ENCODE measurements around the gene SLC25A2. TPM values are rescaled to one million over a fixed set of nuclear protein-coding genes. Genes with fewer than 3 reads are reported as not detected.
A peak's percentile ranks its signal among the peaks of the same experiment; 100 is the strongest.

SLC25A2 gene
- total RNA-seq, 2 experiments from 2014 or later, result 0.22 TPM; not detected in 1

DNA sequence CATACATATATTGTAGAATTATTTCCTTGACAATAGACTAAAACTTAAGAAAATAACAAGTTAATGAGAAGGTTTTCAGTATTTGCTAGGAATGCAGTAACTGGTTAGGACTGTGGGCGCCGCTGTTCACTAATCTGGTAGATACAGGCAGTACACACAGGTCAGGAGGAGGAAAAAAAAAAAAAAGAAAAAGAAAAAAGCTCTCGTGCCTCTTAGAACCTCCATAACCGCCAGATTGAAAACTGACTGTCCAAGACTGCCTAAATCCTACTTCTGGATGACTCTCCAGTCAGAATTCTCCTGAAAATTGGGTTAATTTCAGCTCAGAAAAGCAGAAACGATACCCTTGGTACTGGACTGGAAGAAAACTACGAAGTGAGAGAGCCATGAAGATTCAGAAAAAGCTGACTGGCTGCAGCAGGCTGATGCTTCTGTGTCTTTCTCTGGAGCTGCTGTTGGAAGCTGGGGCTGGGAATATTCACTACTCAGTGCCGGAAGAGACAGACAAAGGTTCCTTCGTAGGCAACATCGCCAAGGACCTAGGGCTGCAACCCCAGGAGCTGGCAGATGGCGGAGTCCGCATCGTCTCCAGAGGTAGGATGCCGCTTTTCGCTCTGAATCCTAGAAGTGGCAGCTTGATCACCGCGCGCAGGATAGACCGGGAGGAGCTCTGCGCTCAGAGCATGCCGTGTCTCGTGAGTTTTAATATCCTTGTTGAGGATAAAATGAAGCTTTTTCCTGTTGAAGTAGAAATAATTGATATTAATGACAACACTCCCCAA lies 26.6 kb upstream of the SLC25A2 start, which contains the start of gene PCDHGA1:
Gene PCDHGA1 (plus strand): TSS at position 216 of the 782 bp plus-strand sequence.
- Mint-ChIP-seq H3K36me3 (ENCODE audit: low read depth) (peaks cover 46% of the 10 kb centered on the region), H3K4me3 (peak within 1 kb of the TSS; percentile 62), H3K4me1 (ENCODE audit: low read depth) (peaks cover 11% of the 10 kb centered on the region), H3K27me3 (peaks cover 92% of the 10 kb centered on the region), H3K27ac (no peak within 1 kb of the TSS), H3K9me3 (peaks cover 14% of the 10 kb centered on the region)
- peak within 1 kb of the TSS; percentile 28 for H3K4me3 ChIP-seq (ENCODE audit: low read length)
- peaks cover 50 to 52% of the 10 kb centered on the region in 2 experiments for H3K27me3 ChIP-seq (ENCODE audit: control insufficient read depth in 1 of 2, insufficient read depth in 2 of 2, low read length in 2 of 2)
- intact Hi-C loops (cut with DNase I, micrococcal nuclease), result no loop called here
- peak; percentile 60 for ATAC-seq (ENCODE audit: poor library complexity)
- peaks cover 45 to 50% of the 10 kb centered on the region in 2 experiments for H3K9me3 ChIP-seq (ENCODE audit: control insufficient read depth in 1 of 2, insufficient read depth in 1 of 2, low read length in 2 of 2)
- peak in 7 of 14 experiments; percentile 13 to 53 (median 31) for DNase-seq
- TF ChIP-seq CTCF (IDR thresholded peaks at IDR 0.05), result no peak
- H3K36me3 ChIP-seq (ENCODE audit: insufficient read depth, low read length), result no peaks in the 10 kb centered on the region
- ChIA-PET POLR2A (interaction anchor here (1.8 kb wide), 1 partner anchor 10 kb away, joined by 18 read pairs; the partner anchor contains the start of gene TAF7), CTCF (interaction anchor here (0.5 to 8.1 kb wide), 9 partner anchors 8 to 577 kb away, joined by 3 to 40 read pairs (median 3); partner anchors contain the start of genes PCDHGA2, PCDHGB1, PCDHGB5 and TAF7)
- H3K4me1 ChIP-seq (ENCODE audit: insufficient read depth, low read length), result peaks cover 6% of the 10 kb centered on the region
- no peak within 1 kb of the TSS for H3K27ac ChIP-seq (ENCODE audit: low read depth in 1 of 2, low read length in 2 of 2)

GRCh38 chr5:141328231-141328630 lies 24.4 kb upstream of the SLC25A2 start:
- Mint-ChIP-seq H3K9me3 (peaks cover 6% of the 10 kb centered on the region), H3K4me3 (no peak overlapping the region), H3K27me3 (peaks cover 69% of the 10 kb centered on the region), H3K4me1 (ENCODE audit: low read depth) (peaks cover 11% of the 10 kb centered on the region), H3K27ac (no peak overlapping the region), H3K36me3 (ENCODE audit: low read depth) (peaks cover 46% of the 10 kb centered on the region)
- intact Hi-C loops (cut with DNase I, micrococcal nuclease), result loop anchor here (10.0 kb wide), 3 partner anchors 87 to 767 kb away; partner anchors contain the start of genes PCDHGA10 (in 1 of the 2) and PCDHGB7 (in 1 of the 2)
- Histone ChIP-seq H3K27me3 (ENCODE audit: control insufficient read depth in 1 of 2, insufficient read depth in 2 of 2, low read length in 2 of 2) (peaks cover 34 to 41% of the 10 kb centered on the region in 2 experiments), H3K9me3 (ENCODE audit: control insufficient read depth in 1 of 2, insufficient read depth in 1 of 2, low read length in 2 of 2) (peaks cover 43 to 44% of the 10 kb centered on the region in 2 experiments), H3K36me3 (ENCODE audit: insufficient read depth, low read length) (no peaks in the 10 kb centered on the region), H3K4me3 (ENCODE audit: low read length) (no peak overlapping the region), H3K27ac (ENCODE audit: low read depth in 1 of 2, low read length in 2 of 2) (no peak overlapping the region), H3K4me1 (ENCODE audit: insufficient read depth, low read length) (peaks cover 6% of the 10 kb centered on the region)
- ChIA-PET CTCF (interaction anchor here (8.1 kb wide), 1 partner anchor 236 kb away, joined by 40 read pairs; no protein-coding TSS in a partner anchor), POLR2A (interaction anchor here (1.0 kb wide), 1 partner anchor 8 kb away, joined by 5 read pairs; the partner anchor contains the start of gene TAF7)
- ATAC-seq (ENCODE audit: poor library complexity), result no peak
- no peak for TF ChIP-seq CTCF (IDR thresholded peaks at IDR 0.05)
- no peak for DNase-seq

DNA sequence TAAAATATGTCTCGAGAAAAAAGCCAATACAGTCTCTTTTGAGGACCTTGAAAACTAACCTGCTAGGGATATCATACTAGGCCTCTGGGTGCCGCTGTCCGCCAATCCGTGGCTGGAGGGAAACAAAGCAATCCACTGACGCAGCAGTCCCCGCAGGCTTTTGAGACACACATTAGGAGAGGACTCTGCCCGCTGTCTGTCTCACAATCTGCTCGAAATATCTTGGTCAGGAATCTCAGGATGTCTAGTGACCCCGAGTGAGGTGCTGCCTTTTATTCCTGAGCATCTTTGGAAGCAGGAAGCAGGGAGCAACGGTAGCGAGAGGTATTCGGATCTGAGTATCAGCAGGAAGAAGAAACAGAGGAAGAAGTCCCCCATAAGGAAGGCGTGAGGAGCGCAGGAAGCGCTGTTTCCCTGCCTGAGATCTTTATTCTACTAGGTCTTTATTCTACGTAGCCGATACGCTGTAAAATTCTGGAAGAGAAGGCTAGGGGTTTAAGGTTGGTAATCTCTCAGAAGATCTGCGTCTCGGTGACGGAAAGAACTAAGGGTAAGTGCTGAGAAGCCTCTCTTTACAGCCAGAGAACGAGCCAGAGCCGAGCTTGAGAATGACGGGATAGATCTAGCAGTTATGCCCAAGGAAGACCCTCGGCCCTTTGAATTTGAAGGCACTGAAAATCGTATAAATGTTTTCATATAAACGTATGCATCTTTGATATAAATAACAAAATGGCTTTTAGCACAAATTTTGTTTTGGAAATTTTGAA lies 22.4 kb upstream of the SLC25A2 start:
- Mint-ChIP-seq H3K4me3 (peak overlapping the region; percentile 92), H3K36me3 (ENCODE audit: low read depth) (peaks cover 53% of the 10 kb centered on the region), H3K27ac (peak overlapping the region; percentile 74), H3K27me3 (peaks cover 53% of the 10 kb centered on the region), H3K9me3 (peaks cover 8% of the 10 kb centered on the region), H3K4me1 (ENCODE audit: low read depth) (peaks cover 11% of the 10 kb centered on the region)
- POLR2A ChIA-PET, result interaction anchor here (1.4 to 1.6 kb wide), 2 partner anchors 238 kb away, joined by 3 to 5 read pairs; no protein-coding TSS in a partner anchor
- peaks cover 18 to 27% of the 10 kb centered on the region in 2 experiments for H3K27me3 ChIP-seq (ENCODE audit: control insufficient read depth in 1 of 2, insufficient read depth in 2 of 2, low read length in 2 of 2)
- CTCF ChIA-PET, result interaction anchor here (0.7 to 8.1 kb wide), 4 partner anchors 187 to 238 kb away, joined by 5 to 40 read pairs (median 5); no protein-coding TSS in a partner anchor
- H3K27ac ChIP-seq (ENCODE audit: low read depth in 1 of 2, low read length in 2 of 2), result peak overlapping the region in 1 of 2 donors; percentile 24
- ATAC-seq (ENCODE audit: poor library complexity) (peak; percentile 93), DNase-seq (peak; percentile 51 to 83 (median 62))
- H3K36me3 ChIP-seq (ENCODE audit: insufficient read depth, low read length), result no peaks in the 10 kb centered on the region
- peaks cover 38 to 43% of the 10 kb centered on the region in 2 experiments for H3K9me3 ChIP-seq (ENCODE audit: control insufficient read depth in 1 of 2, insufficient read depth in 1 of 2, low read length in 2 of 2)
- peak; percentile 58 for TF ChIP-seq CTCF (IDR thresholded peaks at IDR 0.05)
- peak overlapping the region; percentile 61 for H3K4me3 ChIP-seq (ENCODE audit: low read length)
- H3K4me1 ChIP-seq (ENCODE audit: insufficient read depth, low read length), result peaks cover 8% of the 10 kb centered on the region
- intact Hi-C loops (cut with DNase I, micrococcal nuclease), result loop anchor here (1.0 to 10.0 kb wide), 5 partner anchors 89 to 769 kb away; partner anchors contain the start of genes PCDHGA10 (in 1 of the 2) and PCDHGB7 (in 1 of the 2)
